ENCODE measurements around the gene C1orf116.

The C1orf116 gene

GRCh38 chr1:207032528-207033017 is at the start of gene C1orf116:
TSS of gene C1orf116 (minus strand) at chr1:207032756. CDS start at chr1:207027598, 5,158 bp downstream.
- DNase-seq, result peak; percentile 57

- DNase-seq, result no peak
Observed at GRCh38 chr1:207081806-207082205, 49.2 kb upstream of the C1orf116 start.

GRCh38 chr1:207081088-207081487 is 48.5 kb upstream of the C1orf116 start:
- DNase-seq, result no peak

GRCh38 chr1:207079706-207080241 is 47.2 kb upstream of the C1orf116 start:
- no peak for DNase-seq

- no peak for DNase-seq
Observed at GRCh38 chr1:207078578-207079132, 46.1 kb upstream of the C1orf116 start.

- peak; percentile 25 for DNase-seq
Observed at GRCh38 chr1:207077470-207078377, 45.2 kb upstream of the C1orf116 start.

- no peak for DNase-seq
Observed at GRCh38 chr1:207077012-207077411, 44.5 kb upstream of the C1orf116 start.

- DNase-seq, result no peak
Observed at GRCh38 chr1:207076181-207076955, 43.8 kb upstream of the C1orf116 start.

- no peak for DNase-seq
Observed at GRCh38 chr1:207073906-207074820, 41.6 kb upstream of the C1orf116 start.

GRCh38 chr1:207072233-207072632 is 39.7 kb upstream of the C1orf116 start:
- DNase-seq, result no peak

- DNase-seq, result no peak
Observed at GRCh38 chr1:207071426-207071825, 38.9 kb upstream of the C1orf116 start.

GRCh38 chr1:207070811-207071210 is 38.3 kb upstream of the C1orf116 start:
- DNase-seq, result no peak

- DNase-seq, result no peak
Observed at GRCh38 chr1:207069858-207070506, 37.4 kb upstream of the C1orf116 start.

- no peak for DNase-seq
Observed at GRCh38 chr1:207069061-207069460, 36.5 kb upstream of the C1orf116 start.

- DNase-seq, result no peak
Observed at GRCh38 chr1:207067665-207068064, 35.1 kb upstream of the C1orf116 start.

- DNase-seq, result no peak
Observed at GRCh38 chr1:207067185-207067584, 34.6 kb upstream of the C1orf116 start.

- no peak for DNase-seq
Observed at GRCh38 chr1:207064561-207064960, 32.0 kb upstream of the C1orf116 start.

- DNase-seq, result no peak
Observed at GRCh38 chr1:207063014-207063413, 30.5 kb upstream of the C1orf116 start.

GRCh38 chr1:207062058-207062457 is 29.5 kb upstream of the C1orf116 start:
- DNase-seq, result no peak

GRCh38 chr1:207060596-207060995 is 28.0 kb upstream of the C1orf116 start:
- DNase-seq, result no peak

GRCh38 chr1:207059881-207060280 is 27.3 kb upstream of the C1orf116 start:
- no peak for DNase-seq

Measured in NCI-H1417 treated with DMSO at 0.1 percent for 48 hours (cell line).